GM12801 (cell line): ENCODE results near the gene RRP1.

Source experiments
- CTCF ChIP-seq: IDR thresholded peaks from one replicate; pipeline ENCODE4 v1.5.1; 2011; ENCODE audit warnings: control low read depth; ENCODE audit not compliant: insufficient read length; ENCODE audit errors: extremely low read depth

RRP1 gene

DNA sequence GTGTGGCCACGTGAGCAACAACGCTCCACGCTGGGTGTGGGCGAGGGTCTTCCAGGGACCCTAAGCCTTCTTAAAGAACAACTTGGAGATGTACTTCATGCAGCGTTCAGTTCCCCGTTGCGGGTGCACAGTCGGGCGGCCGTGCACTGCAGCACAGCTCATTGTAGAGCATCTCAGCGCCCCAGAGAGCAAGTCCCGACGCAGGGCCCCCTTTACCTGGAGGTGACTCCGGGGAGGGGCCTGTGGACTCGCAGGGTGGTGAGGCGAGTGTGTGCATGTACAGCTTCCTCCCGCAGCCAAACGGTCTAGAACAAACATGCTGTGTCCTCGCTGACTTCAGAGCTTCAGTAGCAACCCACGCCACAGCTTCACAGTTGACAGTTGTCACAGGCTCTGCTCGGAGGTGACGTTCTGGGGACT is 19.5 kb downstream of the RRP1 start:
- TF ChIP-seq CTCF: no peak

DNA sequence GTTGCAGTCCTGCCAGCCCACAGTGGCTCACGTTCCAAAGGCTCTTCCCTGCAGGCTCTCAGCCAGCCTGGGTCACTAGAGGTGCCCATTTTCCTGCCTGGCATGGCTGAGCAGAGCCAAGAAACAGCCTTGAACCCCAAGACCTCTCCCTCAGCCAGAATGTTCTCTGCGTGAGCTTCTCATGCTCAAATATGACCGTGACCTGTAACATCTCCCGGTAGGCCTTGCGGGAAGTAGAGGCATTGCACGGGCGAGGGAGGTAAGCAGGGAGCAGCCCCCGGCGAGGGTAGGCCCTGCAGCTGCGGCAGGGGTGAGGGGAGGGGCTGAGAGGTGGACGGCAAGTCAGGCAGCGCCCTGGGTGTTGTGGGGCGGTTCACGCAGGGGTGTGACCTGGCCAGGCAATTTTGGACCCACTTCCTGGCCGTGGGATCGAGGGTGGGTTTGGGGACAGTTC is 20.0 kb downstream of the RRP1 start:
- TF ChIP-seq CTCF: no peak

- no peak for TF ChIP-seq CTCF
These were observed 20.6 kb downstream of the RRP1 start for GRCh38 chr21:43809853-43810504.

- TF ChIP-seq CTCF: no peak
These were observed 21.3 kb downstream of the RRP1 start for GRCh38 chr21:43810505-43811261.

DNA sequence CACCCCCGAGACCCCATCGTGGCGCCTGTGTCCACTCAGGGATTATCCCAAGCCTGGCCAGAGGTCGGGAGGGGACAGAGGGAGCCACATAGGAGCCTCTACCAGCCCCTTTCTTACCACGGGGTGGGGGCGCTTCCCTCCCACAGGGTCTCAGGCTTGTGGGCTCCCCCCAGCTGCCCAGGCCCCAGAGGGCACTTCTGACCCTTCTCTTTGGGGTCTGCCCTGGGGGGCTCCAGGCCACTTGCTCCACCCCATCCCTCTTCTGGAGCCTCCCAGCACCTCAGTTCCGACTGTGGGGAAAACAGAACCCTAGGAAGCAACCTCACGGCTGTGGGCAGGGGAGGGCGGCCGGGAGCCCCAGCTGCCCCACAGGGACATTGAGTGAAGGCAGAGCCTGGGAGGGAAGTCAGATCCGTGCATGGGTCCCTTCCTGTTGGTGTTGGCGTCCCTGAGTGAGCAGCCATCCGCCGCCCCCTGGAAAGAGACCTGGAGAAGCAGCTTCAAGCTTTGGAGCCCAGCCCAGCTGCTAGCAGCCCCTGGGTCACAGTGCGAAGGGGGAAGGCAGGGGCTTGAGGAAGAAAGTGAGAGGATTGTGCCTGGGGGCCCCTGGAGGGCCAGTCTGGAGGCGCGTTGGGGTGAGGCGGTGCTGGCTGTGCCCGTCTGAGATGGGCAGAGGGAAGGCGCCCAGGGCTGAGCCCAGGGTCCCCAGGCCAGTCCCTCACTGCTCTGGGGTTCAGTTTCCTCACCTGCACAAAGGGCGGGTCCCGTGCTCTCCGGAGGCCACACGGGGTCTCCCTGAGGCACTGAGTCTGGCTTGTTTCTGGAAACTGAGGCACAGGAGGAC is 22.1 kb downstream of the RRP1 start:
- no peak for TF ChIP-seq CTCF

GRCh38 chr21:43812139-43812821 is 22.9 kb downstream of the RRP1 start:
- no peak for TF ChIP-seq CTCF
